Omental fat pad (tissue), 4 donors: ENCODE measurements around the gene GZMH. TPM values are rescaled to one million over a fixed set of nuclear protein-coding genes. Genes with fewer than 3 reads are reported as not detected.

Experiments used
- ATAC-seq: fragments of 150-250 bp; one replicate; pipeline ENCODE4 v1.9.1; 2016; ENCODE audit warnings: mild to moderate bottlenecking, moderate library complexity; ENCODE audit not compliant: low FRiP score
- DNase-seq: peaks from one replicate; pipeline ENCODE4 v3.0.0-alpha.2; 2019; ENCODE audit warnings: low spot score
- CTCF ChIP-seq, 3 donors: fragments of 450-650 bp; IDR thresholded peaks; one replicate each; pipeline ENCODE4 v1.5.1; 2016 to 2017; ENCODE audit warnings: antibody characterized with exemption in 3 of 3, mild to moderate bottlenecking in 3 of 3, moderate library complexity in 2 of 3
- total RNA-seq, 4 donors: library from RNA; depleted of rRNA; stranded (reverse); fragments of >200 nt; gene quantifications; one replicate each; pipeline ENCODE4 v1.1.0, GENCODE V29; 2016

The GZMH gene
- total RNA-seq, 4 donors from 2014 or later: 1.4 to 2.0 TPM; not detected in 2

DNA sequence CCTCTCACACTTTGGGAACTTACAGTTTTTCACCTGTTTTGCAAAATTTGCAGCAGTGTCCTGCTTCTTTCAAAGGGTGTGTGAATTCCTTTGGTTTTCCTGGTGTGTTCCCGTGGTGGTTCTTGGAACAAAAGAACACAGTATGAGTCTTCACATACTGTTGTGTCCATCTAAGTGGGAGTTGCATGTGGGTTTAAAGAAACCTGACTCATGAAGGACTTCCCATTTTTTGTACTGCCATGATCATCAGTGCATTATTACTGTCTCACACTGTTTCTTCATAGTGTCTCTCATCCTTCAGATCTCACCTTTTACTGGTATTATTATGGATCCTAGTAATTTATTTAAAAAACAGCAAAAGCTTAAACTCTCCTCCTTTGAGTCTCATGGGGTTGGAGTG lies 3.8 kb upstream of the GZMH start:
- ATAC-seq: no peak
- no peak for DNase-seq
- no peak for TF ChIP-seq CTCF (IDR thresholded peaks at IDR 0.05)

DNA sequence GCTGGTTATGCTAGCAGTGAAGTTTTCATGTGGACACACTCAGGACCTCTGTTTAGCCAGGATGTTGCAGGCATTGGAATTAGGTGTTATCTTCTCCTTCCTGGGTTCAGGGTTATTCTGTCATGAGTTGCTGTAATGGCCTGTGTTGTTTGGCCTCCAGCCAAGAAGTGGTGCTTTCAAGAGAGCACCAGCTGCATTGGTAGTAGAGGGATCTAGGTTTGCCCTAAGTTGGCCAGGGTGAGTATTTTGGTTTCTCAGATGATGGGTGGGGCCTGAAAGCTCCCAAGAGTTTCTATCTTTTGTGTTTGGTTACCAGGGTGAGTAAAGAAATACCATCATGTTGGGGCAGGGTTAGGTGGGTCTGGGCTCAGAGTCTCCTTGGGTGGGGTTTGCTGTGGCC lies 2.7 kb upstream of the GZMH start:
- no peak for DNase-seq
- ATAC-seq: no peak
- TF ChIP-seq CTCF (IDR thresholded peaks at IDR 0.05): no peak

DNA sequence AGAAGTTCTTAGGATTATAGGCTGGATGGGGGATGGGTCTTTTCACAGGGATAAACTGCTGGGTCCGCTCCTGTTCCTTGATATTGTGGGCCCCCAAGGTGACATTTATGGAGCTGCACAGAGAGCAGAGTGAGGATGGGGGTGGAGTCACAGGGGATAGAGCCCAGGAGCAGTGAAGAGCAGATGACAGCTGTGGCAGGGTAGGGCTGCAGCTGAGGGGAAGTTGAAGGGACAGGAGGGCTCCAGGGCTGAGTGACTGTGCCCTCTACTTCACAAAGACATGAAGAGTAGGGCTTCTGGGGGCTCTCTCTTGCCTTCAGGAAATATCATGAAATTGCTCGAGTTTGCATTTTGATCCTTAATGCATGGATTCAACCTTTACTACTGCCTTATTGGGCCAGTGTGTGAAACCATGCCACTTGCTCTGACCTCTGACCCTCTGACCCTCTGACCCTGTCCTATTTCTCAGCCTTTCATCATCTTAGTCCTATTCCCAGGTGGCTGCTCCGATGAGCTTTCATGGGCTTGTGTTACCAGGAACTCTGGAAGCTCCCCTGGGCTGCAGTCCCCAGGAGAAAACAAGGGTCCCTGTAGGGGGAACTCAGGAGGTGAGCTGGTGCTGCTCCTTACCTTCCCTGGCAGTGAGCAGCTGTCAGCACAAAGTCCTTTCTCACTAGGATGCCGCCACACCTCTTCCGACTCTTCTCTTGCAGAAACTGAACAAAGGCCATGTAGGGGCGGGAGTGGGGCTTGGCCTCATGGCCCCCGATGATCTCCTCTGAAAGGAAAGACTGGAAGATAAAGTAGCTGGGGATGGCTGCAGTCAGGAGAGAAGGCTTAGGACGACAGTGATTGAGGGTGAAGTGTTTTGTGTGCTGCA lies 1.6 kb downstream of the GZMH start:
- no peak for ATAC-seq
- DNase-seq: no peak
- no peak for TF ChIP-seq CTCF (IDR thresholded peaks at IDR 0.05)

GRCh38 chr14:24607081-24607480 lies 2.4 kb downstream of the GZMH start:
- ATAC-seq (no peak), DNase-seq (no peak)
- no peak for TF ChIP-seq CTCF (IDR thresholded peaks at IDR 0.05)

GRCh38 chr14:24606297-24606696 lies 3.2 kb downstream of the GZMH start:
- ATAC-seq (no peak), DNase-seq (no peak)
- no peak for TF ChIP-seq CTCF (IDR thresholded peaks at IDR 0.05)

- no peak for ATAC-seq
- no peak for DNase-seq
- no peak for TF ChIP-seq CTCF (IDR thresholded peaks at IDR 0.05)
Observed at GRCh38 chr14:24605435-24606190, 3.9 kb downstream of the GZMH start.
